Fibroblast of lung (primary cell): Measurements from ENCODE around the gene SCAF8. TPM values are rescaled to one million over a fixed set of nuclear protein-coding genes. Genes with fewer than 3 reads are reported as not detected.
A peak's percentile ranks its signal among the peaks of the same experiment; 100 is the strongest.

ENCODE experiments used
- DNase-seq, 2 donors: peaks; one replicate each; pipeline versions ENCODE4 v3.0.0 to v3.0.0-alpha.2; 2010; ENCODE audit warnings: low read depth in 2 of 2
- H2AFZ ChIP-seq: 2 replicates; pipeline ENCODE4 v1.5.1; 2012; ENCODE audit warnings: low read length, control low read depth, inconsistent platforms
- H3K27ac ChIP-seq: 2 replicates; pipeline ENCODE4 v1.5.1; 2011; ENCODE audit warnings: low read length, control low read depth; ENCODE audit not compliant: insufficient read depth
- H3K27me3 ChIP-seq: 2 replicates; pipeline ENCODE4 v1.5.1; 2011; ENCODE audit warnings: mild to moderate bottlenecking, low read length; ENCODE audit not compliant: control insufficient read depth, insufficient read depth
- H3K36me3 ChIP-seq: 2 replicates; pipeline ENCODE4 v1.5.1; 2011; ENCODE audit warnings: low read length; ENCODE audit not compliant: control insufficient read depth, insufficient read depth
- H3K4me1 ChIP-seq: 2 replicates; pipeline ENCODE4 v1.5.1; 2011; ENCODE audit warnings: low read length; ENCODE audit not compliant: control insufficient read depth, insufficient read depth; ENCODE audit errors: extremely low read depth
- H3K4me2 ChIP-seq: 2 replicates; pipeline ENCODE4 v1.5.1; 2011; ENCODE audit warnings: low read length, control low read depth; ENCODE audit not compliant: insufficient read depth; ENCODE audit errors: extremely low read depth
- H3K4me3 ChIP-seq, 4 experiments: fragments of 200-600 bp in 1 of 4; sonication (generic) in 1 of 4; replicated peaks in 1 of 4; 2 replicates each; pipeline ENCODE4 v1.5.1; 2011 to 2016; ENCODE audit warnings: low read length in 4 of 4, low read depth in 3 of 4, mild to moderate bottlenecking in 3 of 4, control low read depth in 2 of 4, inconsistent platforms in 1 of 4, mixed read lengths in 1 of 4; ENCODE audit not compliant: insufficient read depth in 1 of 4; ENCODE audit errors: control extremely low read depth in 1 of 4
- H3K79me2 ChIP-seq: 2 replicates; pipeline ENCODE4 v1.5.1; 2012; ENCODE audit warnings: mild to moderate bottlenecking, low read length, inconsistent platforms; ENCODE audit not compliant: control insufficient read depth, insufficient read depth
- H3K9ac ChIP-seq: 2 replicates; pipeline ENCODE4 v1.5.1; 2011; ENCODE audit warnings: mild to moderate bottlenecking, low read length, control low read depth; ENCODE audit not compliant: insufficient read depth
- H3K9me3 ChIP-seq: 2 replicates; pipeline ENCODE4 v1.5.1; 2012; ENCODE audit warnings: low read depth, low read length; ENCODE audit not compliant: control insufficient read depth, insufficient read depth
- H4K20me1 ChIP-seq: 2 replicates; pipeline ENCODE4 v1.5.1; 2011; ENCODE audit warnings: low read length; ENCODE audit not compliant: control insufficient read depth, insufficient read depth; ENCODE audit errors: extremely low read depth
- CTCF ChIP-seq, 2 donors: IDR thresholded peaks in 1 of 2; conservative IDR thresholded peaks in 1 of 2; 1 replicate in 1 of 2; 2 replicates in 1 of 2; pipeline ENCODE4 v1.5.1; 2011 to 2012; ENCODE audit warnings: low read length in 2 of 2, control low read depth in 1 of 2, inconsistent platforms in 1 of 2, low read depth in 1 of 2, mild to moderate bottlenecking in 1 of 2
- EZH2 ChIP-seq: IDR thresholded peaks from 2 replicates; pipeline ENCODE4 v1.5.1; 2012; ENCODE audit warnings: low read length, control low read depth, mild to moderate bottlenecking; ENCODE audit errors: missing control alignments
- polyA plus RNA-seq, 2 donors: library from polyadenylated mRNA; depleted of rRNA in 1 of 2; stranded (reverse) in 1 of 2; unstranded in 1 of 2; fragments of >200 nt; gene quantifications; 2 replicates each; pipeline ENCODE4 v1.2.1, GENCODE V29; 2011 to 2012; ENCODE audit warnings: missing spikeins in 1 of 2
- total RNA-seq: library from RNA; depleted of rRNA; stranded (reverse); fragments of >200 nt; gene quantifications from 2 replicates; pipeline ENCODE4 v1.2.1, GENCODE V29; 2014

The SCAF8 gene
- total and polyA plus RNA-seq, 2 donors (not counting 1 experiment from before 2014, with no cell fraction given) = 28.5 to 30.9 TPM

DNA sequence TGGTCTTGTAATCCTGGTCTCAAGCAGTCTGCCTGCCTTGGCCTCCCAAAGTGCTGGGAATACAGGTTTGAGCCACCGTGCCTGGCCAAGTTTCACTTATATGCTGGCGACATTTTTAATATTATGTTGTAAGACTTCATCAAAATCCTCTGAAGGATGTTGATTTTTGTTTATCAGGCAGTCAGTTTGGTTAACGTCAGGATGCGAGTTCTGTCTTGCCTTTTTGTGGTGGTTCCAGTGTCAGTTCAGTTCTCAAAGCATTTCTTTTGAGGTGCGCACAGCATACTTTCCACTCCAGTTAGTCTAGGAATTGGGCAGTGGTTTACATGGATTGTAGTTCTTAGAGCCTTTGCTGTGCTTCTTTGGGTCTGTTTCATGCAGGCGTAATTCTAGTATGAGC, 24.9 kb downstream of the SCAF8 start:
- Histone ChIP-seq H3K79me2 (peaks cover 96% of the 10 kb centered on the region), H3K27ac (no peak overlapping the region), H3K4me2 (no peak overlapping the region), H3K9ac (no peak overlapping the region), H3K4me3 (no peak overlapping the region), H2AFZ (no peak overlapping the region), H4K20me1 (peaks cover 7% of the 10 kb centered on the region), H3K27me3 (no peaks in the 10 kb centered on the region), H3K4me1 (no peaks in the 10 kb centered on the region), H3K36me3 (no peaks in the 10 kb centered on the region), H3K9me3 (no peaks in the 10 kb centered on the region)
- TF ChIP-seq EZH2 = no peak
- no peak for TF ChIP-seq CTCF (conservative IDR thresholded peaks at IDR 0.05 in 1 of 2, IDR thresholded peaks at IDR 0.05 in 1 of 2; ENCODE audit: low read depth in 1 of 2, low read length in 2 of 2)
- peak in 1 of 2 donors; percentile 13 for DNase-seq

DNA sequence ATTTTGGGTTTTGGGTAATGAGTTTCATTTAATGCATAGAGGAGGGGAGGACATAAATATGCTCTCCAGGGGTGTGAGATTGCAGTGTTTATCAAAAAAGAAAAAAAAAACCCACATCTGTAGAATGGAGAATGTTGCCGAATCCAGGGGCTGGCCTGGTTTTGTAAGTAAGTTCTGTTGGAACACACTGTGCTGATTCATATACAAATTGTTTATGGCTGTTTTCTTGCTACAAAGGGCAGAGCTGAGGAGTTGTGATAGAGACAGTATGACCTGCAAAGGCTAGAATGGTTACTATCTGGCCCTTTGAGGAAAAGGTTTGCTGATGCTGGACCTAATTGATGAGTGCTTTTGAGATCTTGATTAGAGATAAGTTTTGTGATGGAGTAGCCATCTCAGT, 30.4 kb downstream of the SCAF8 start:
- no peak overlapping the region for H3K9ac ChIP-seq
- no peak overlapping the region for H3K4me2 ChIP-seq
- H2AFZ ChIP-seq = no peak overlapping the region
- no peaks in the 10 kb centered on the region for H3K36me3 ChIP-seq
- TF ChIP-seq EZH2 = no peak
- TF ChIP-seq CTCF (conservative IDR thresholded peaks at IDR 0.05 in 1 of 2, IDR thresholded peaks at IDR 0.05 in 1 of 2; ENCODE audit: low read depth in 1 of 2, low read length in 2 of 2) = no peak
- no peaks in the 10 kb centered on the region for H3K9me3 ChIP-seq
- no peak overlapping the region for H3K27ac ChIP-seq
- H3K27me3 ChIP-seq = no peaks in the 10 kb centered on the region
- peaks cover 94% of the 10 kb centered on the region for H3K79me2 ChIP-seq
- peak in 1 of 2 donors; percentile 26 for DNase-seq
- H3K4me3 ChIP-seq = no peak overlapping the region
- peaks cover 2% of the 10 kb centered on the region for H4K20me1 ChIP-seq
- H3K4me1 ChIP-seq = no peaks in the 10 kb centered on the region

- no peaks in the 10 kb centered on the region for H3K36me3 ChIP-seq
- no peaks in the 10 kb centered on the region for H3K27me3 ChIP-seq
- no peak overlapping the region for H3K9ac ChIP-seq
- H3K4me2 ChIP-seq = no peak overlapping the region
- no peak overlapping the region for H3K27ac ChIP-seq
- no peaks in the 10 kb centered on the region for H3K9me3 ChIP-seq
- H3K79me2 ChIP-seq = peaks cover 95% of the 10 kb centered on the region
- H4K20me1 ChIP-seq = peaks cover 2% of the 10 kb centered on the region
- no peak overlapping the region for H2AFZ ChIP-seq
- TF ChIP-seq CTCF (conservative IDR thresholded peaks at IDR 0.05 in 1 of 2, IDR thresholded peaks at IDR 0.05 in 1 of 2; ENCODE audit: low read depth in 1 of 2, low read length in 2 of 2) (no peak), EZH2 (no peak)
- H3K4me1 ChIP-seq = no peaks in the 10 kb centered on the region
- DNase-seq = no peak
- H3K4me3 ChIP-seq = no peak overlapping the region
These were observed 32.1 kb downstream of the SCAF8 start for GRCh38 chr6:154765273-154765672.
